Right atrium auricular region (tissue), 2 donors: ENCODE results near the gene AMHR2. TPM values are rescaled to one million over a fixed set of nuclear protein-coding genes. Genes with fewer than 3 reads are reported as not detected.

ENCODE experiments used
- DNase-seq: peaks from one replicate; pipeline ENCODE4 v3.0.0-alpha.2; 2019; ENCODE audit warnings: low spot score
- H3K27ac ChIP-seq, 2 donors: fragments of 200-600 bp; sonication (generic); 1 replicate in 1 of 2; 2 replicates in 1 of 2; pipeline ENCODE4 v1.5.1; 2016 to 2019
- H3K27me3 ChIP-seq, 2 donors: fragments of 200-600 bp; sonication (generic); one replicate each; pipeline versions ENCODE4 v1.5.1 to v1.6.0; 2017 to 2019
- H3K36me3 ChIP-seq: fragments of 200-600 bp; sonication (generic); one replicate; pipeline ENCODE4 v1.5.1; 2016
- H3K4me1 ChIP-seq, 2 donors: fragments of 200-600 bp; sonication (generic); one replicate each; pipeline versions ENCODE4 v1.5.1 to v1.6.0; 2017 to 2019
- H3K4me3 ChIP-seq, 2 donors: fragments of 200-600 bp; sonication (generic); 1 replicate in 1 of 2; 2 replicates in 1 of 2; pipeline ENCODE4 v1.5.1; 2017 to 2019; ENCODE audit warnings: mild to moderate bottlenecking in 1 of 2, moderate library complexity in 1 of 2
- H3K9me3 ChIP-seq, 2 donors: fragments of 200-600 bp; sonication (generic); one replicate each; pipeline ENCODE4 v1.5.1; 2019
- total RNA-seq, 2 donors: library from RNA; depleted of rRNA; stranded (reverse); fragments of >200 nt; gene quantifications; one replicate each; pipeline ENCODE4 v1.1.0, GENCODE V29; 2016
- TF ChIP-seq, protein P1 (sequence below), 2 donors: fragments of 200-600 bp; sonication (generic); IDR thresholded peaks; one replicate each; pipeline ENCODE4 v1.5.1; 2019; ENCODE audit warnings: antibody characterized with exemption in 2 of 2

AMHR2 gene
- total RNA-seq, 2 donors from 2014 or later = 0.37 to 0.47 TPM

- no peaks in the 10 kb centered on the region for H3K9me3 ChIP-seq
- H3K27ac ChIP-seq = no peak overlapping the region
- TF ChIP-seq, protein P1, sequence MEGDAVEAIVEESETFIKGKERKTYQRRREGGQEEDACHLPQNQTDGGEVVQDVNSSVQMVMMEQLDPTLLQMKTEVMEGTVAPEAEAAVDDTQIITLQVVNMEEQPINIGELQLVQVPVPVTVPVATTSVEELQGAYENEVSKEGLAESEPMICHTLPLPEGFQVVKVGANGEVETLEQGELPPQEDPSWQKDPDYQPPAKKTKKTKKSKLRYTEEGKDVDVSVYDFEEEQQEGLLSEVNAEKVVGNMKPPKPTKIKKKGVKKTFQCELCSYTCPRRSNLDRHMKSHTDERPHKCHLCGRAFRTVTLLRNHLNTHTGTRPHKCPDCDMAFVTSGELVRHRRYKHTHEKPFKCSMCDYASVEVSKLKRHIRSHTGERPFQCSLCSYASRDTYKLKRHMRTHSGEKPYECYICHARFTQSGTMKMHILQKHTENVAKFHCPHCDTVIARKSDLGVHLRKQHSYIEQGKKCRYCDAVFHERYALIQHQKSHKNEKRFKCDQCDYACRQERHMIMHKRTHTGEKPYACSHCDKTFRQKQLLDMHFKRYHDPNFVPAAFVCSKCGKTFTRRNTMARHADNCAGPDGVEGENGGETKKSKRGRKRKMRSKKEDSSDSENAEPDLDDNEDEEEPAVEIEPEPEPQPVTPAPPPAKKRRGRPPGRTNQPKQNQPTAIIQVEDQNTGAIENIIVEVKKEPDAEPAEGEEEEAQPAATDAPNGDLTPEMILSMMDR (IDR thresholded peaks at IDR 0.05) = peak in 1 of 2 donors; percentile 37
- no peaks in the 10 kb centered on the region for H3K27me3 ChIP-seq
- DNase-seq = no peak
- H3K36me3 ChIP-seq = peaks cover 97% of the 10 kb centered on the region
- peaks cover 0 to 70% of the 10 kb centered on the region in 2 donors for H3K4me1 ChIP-seq
- H3K4me3 ChIP-seq = no peak overlapping the region
Observed at GRCh38 chr12:53476769-53477209, 53.1 kb downstream of the AMHR2 start.

DNA sequence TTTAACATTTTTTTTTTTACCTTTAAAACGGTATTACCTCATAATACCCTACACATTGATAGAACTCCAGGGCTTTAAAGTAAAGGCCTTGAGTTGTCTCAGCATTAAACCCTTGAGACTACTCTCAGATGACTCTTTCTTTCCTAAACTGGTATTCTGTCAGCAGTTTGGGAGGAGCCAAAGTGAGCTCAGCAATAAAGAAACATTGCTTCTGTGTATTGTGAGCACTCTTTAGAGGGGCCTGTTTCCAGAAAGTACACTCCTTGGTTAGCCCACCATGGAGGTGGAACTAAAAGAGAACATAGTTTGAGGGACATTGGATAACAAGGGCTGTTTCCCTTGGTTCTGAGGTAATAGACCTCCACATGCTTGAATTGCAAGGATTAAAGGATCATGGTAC lies 55.2 kb downstream of the AMHR2 start:
- peaks cover 0 to 64% of the 10 kb centered on the region in 2 donors for H3K4me1 ChIP-seq
- DNase-seq = no peak
- no peaks in the 10 kb centered on the region for H3K9me3 ChIP-seq
- H3K27me3 ChIP-seq = no peaks in the 10 kb centered on the region
- H3K27ac ChIP-seq = no peak overlapping the region
- TF ChIP-seq, protein P1 (IDR thresholded peaks at IDR 0.05) = no peak
- H3K36me3 ChIP-seq = peaks cover 94% of the 10 kb centered on the region
- H3K4me3 ChIP-seq = no peak overlapping the region

DNA sequence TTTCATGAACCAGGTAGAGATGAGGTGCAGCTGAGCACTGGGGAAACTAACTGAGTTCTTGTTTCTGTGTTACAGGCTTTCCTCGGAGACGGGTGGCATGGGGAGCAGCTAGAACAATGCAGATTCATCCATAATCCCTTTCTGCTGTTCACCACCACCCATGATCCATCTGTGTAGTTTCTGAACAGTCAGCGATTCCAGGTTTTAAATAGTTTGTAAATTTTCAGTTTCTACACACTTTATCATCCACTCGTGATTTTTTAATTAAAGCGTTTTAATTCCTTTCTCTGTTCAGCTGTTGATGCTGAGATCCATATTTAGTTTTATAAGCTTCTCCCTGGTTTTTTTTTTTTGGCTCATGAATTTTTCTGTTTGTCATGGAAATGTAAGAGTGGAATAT lies 55.7 kb downstream of the AMHR2 start:
- no peak for DNase-seq
- H3K4me1 ChIP-seq = peaks cover 0 to 59% of the 10 kb centered on the region in 2 donors
- H3K4me3 ChIP-seq = no peak overlapping the region

GRCh38 chr12:53480491-53481442 lies 57.1 kb downstream of the AMHR2 start:
- Histone ChIP-seq H3K4me3 (no peak overlapping the region), H3K36me3 (peaks cover 87% of the 10 kb centered on the region), H3K27me3 (no peaks in the 10 kb centered on the region), H3K9me3 (no peaks in the 10 kb centered on the region), H3K27ac (no peak overlapping the region), H3K4me1 (peaks cover 0 to 45% of the 10 kb centered on the region in 2 donors)
- no peak for DNase-seq
- TF ChIP-seq, protein P1 (IDR thresholded peaks at IDR 0.05) = no peak

More for the DNA sequence above, 55.7 kb downstream of the AMHR2 start:
- no peaks in the 10 kb centered on the region for H3K9me3 ChIP-seq
- TF ChIP-seq, protein P1 (IDR thresholded peaks at IDR 0.05) = no peak
- peaks cover 91% of the 10 kb centered on the region for H3K36me3 ChIP-seq
- no peak overlapping the region for H3K27ac ChIP-seq
- H3K27me3 ChIP-seq = no peaks in the 10 kb centered on the region

Other genes with a start within 250 kb of the AMHR2 start
- 1 to 10 TPM; 5.9 to 7.4 TPM for gene ZNF740, start 243.1 kb upstream of the AMHR2 start, total RNA-seq
- 1 to 10 TPM; 3.4 to 4.9 TPM for gene CSAD, start 242.9 kb upstream of the AMHR2 start, total RNA-seq
- under 1 TPM in 1 of 2 donors, not detected in 1; 0.47 TPM for gene ITGB7, start 216.6 kb upstream of the AMHR2 start, total RNA-seq
- 10 to 100 TPM; 14.8 to 15.0 TPM for gene RARG, start 191.6 kb upstream of the AMHR2 start, total RNA-seq
- gene ESPL1, start 155.6 kb upstream of the AMHR2 start, total RNA-seq = under 1 TPM; 0.12 to 0.59 TPM
- 100 to 1,000 TPM; 416 to 549 TPM for gene PFDN5, start 128.3 kb upstream of the AMHR2 start, total RNA-seq
- gene MYG1, start 124.2 kb upstream of the AMHR2 start, total RNA-seq = 10 to 100 TPM; 26.9 to 28.3 TPM
- 10 to 100 TPM; 30.4 to 30.8 TPM for gene AAAS, start 102.2 kb upstream of the AMHR2 start, total RNA-seq
- not detected for gene SP7, start 87.5 kb upstream of the AMHR2 start, total RNA-seq
- 10 to 100 TPM; 21.2 to 36.6 TPM for gene SP1, start 43.7 kb upstream of the AMHR2 start, total RNA-seq
- 10 to 100 TPM; 38.8 to 60.6 TPM for gene PRR13, start 17.9 kb downstream of the AMHR2 start, total RNA-seq
- gene PCBP2, start 28.2 kb downstream of the AMHR2 start, total RNA-seq = 100 to 1,000 TPM; 288 to 378 TPM
- gene MAP3K12, start 75.6 kb downstream of the AMHR2 start, total RNA-seq = 1 to 10 TPM; 2.6 to 9.8 TPM
- 10 to 100 TPM; 11.1 to 18.9 TPM for gene TARBP2, start 77.4 kb downstream of the AMHR2 start, total RNA-seq
- not detected for gene NPFF, start 83.6 kb downstream of the AMHR2 start, total RNA-seq
- gene ATF7, start 202.5 kb downstream of the AMHR2 start, total RNA-seq = 10 to 100 TPM; 22.1 to 24.7 TPM